Esophagus muscularis mucosa (tissue), 4 donors: Measurements from ENCODE around the gene PRPF6. TPM values are rescaled to one million over a fixed set of nuclear protein-coding genes. Genes with fewer than 3 reads are reported as not detected.

Experiments used
- DNase-seq: peaks from one replicate; pipeline ENCODE4 v3.0.0-alpha.2; 2017; ENCODE audit errors: extremely low spot score
- H3K27ac ChIP-seq, 4 donors: fragments of 200-600 bp; sonication (generic); replicated peaks in 1 of 4; 1 replicate in 3 of 4; 2 replicates in 1 of 4; pipeline ENCODE4 v1.5.1; 2016 to 2019; ENCODE audit warnings: mild to moderate bottlenecking in 1 of 4
- H3K27me3 ChIP-seq, 4 donors: fragments of 200-600 bp; sonication (generic); one replicate each; pipeline versions ENCODE4 v1.5.1 to v1.6.0; 2016 to 2019
- H3K36me3 ChIP-seq, 4 donors: fragments of 200-600 bp; sonication (generic); one replicate each; pipeline ENCODE4 v1.5.1; 2016 to 2019
- H3K4me1 ChIP-seq, 4 donors: fragments of 200-600 bp; sonication (generic); one replicate each; pipeline ENCODE4 v1.5.1; 2016 to 2019
- H3K4me3 ChIP-seq, 4 donors: fragments of 200-600 bp; sonication (generic); 1 replicate in 2 of 4; 2 replicates in 2 of 4; pipeline ENCODE4 v1.5.1; 2016 to 2019; ENCODE audit warnings: mild to moderate bottlenecking in 4 of 4, moderate library complexity in 1 of 4
- H3K9me3 ChIP-seq, 4 donors: fragments of 200-600 bp; sonication (generic); 1 replicate in 3 of 4; 2 replicates in 1 of 4; pipeline ENCODE4 v1.5.1; 2016 to 2019
- CTCF ChIP-seq, 3 experiments: fragments of 200-600 bp in 2 of 3; fragments of 450-650 bp in 1 of 3; sonication (generic) in 2 of 3; IDR thresholded peaks; one replicate each; pipeline ENCODE4 v1.5.1; 2017 to 2019; ENCODE audit warnings: antibody characterized with exemption in 3 of 3, mild to moderate bottlenecking in 2 of 3, moderate library complexity in 1 of 3
- EP300 ChIP-seq: sonication (generic); formaldehyde crosslinking; IDR thresholded peaks from one replicate; pipeline ENCODE4 v1.6.1; 2017; ENCODE audit warnings: antibody characterized with exemption
- POLR2A ChIP-seq: fragments of 450-650 bp; IDR thresholded peaks from one replicate; pipeline ENCODE4 v1.6.1; 2017; ENCODE audit warnings: antibody characterized with exemption, moderate library complexity, mild to moderate bottlenecking, low read depth
- POLR2AphosphoS5 ChIP-seq, 2 donors: sonication (generic); formaldehyde crosslinking; IDR thresholded peaks; one replicate each; pipeline ENCODE4 v1.6.1; 2017; ENCODE audit warnings: antibody characterized with exemption in 2 of 2
- WGBS: methylation state at CpG from one replicate; pipeline ENCODE4 v1.1.5; 2018; 5-methylcytosine and 5-hydroxymethylcytosine counted together
- intact Hi-C: fragments of 100-400 bp; cut with DNase I; formaldehyde crosslinking; loops from one replicate; pipeline ENCODE4 v1.15.1; 2023
- total RNA-seq, 4 donors: library from RNA; depleted of rRNA; stranded (reverse); fragments of >200 nt; gene quantifications; one replicate each; pipeline versions ENCODE4 v1.1.0 to v1.2.1, GENCODE V29; 2016

Gene PRPF6
- total RNA-seq, 4 donors from 2014 or later, result 46.1 to 64.9 (median 58.7) TPM

GRCh38 chr20:64001607-64002011 lies 20.7 kb downstream of the PRPF6 start:
- Histone ChIP-seq H3K27me3 (no peaks in the 10 kb centered on the region), H3K4me3 (no peak overlapping the region), H3K4me1 (peaks cover 4 to 21% (median 10%) of the 10 kb centered on the region in 4 donors), H3K36me3 (peaks cover 69 to 99% (median 98%) of the 10 kb centered on the region in 4 donors), H3K27ac (peak overlapping the region in 2 of 4 donors; percentile 16 to 42), H3K9me3 (no peaks in the 10 kb centered on the region)
- intact Hi-C loops, result no loop called here
- no peak for TF ChIP-seq CTCF (IDR thresholded peaks at IDR 0.05)
- no peak for TF ChIP-seq POLR2AphosphoS5 (IDR thresholded peaks at IDR 0.05)
- no peak for TF ChIP-seq EP300
- WGBS, result 43% methylated on average over 11 of the region's 11 CpGs
- DNase-seq, result no peak

GRCh38 chr20:64003960-64004725 lies 23.2 kb downstream of the PRPF6 start:
- no peak for DNase-seq
- H3K4me1 ChIP-seq, result peaks cover 4 to 26% (median 10%) of the 10 kb centered on the region in 4 donors
- H3K27me3 ChIP-seq, result no peaks in the 10 kb centered on the region
- peaks cover 45 to 98% (median 95%) of the 10 kb centered on the region in 4 donors for H3K36me3 ChIP-seq
- WGBS, result 77% methylated on average over 6 of the region's 7 CpGs
- H3K9me3 ChIP-seq, result no peaks in the 10 kb centered on the region
- no peak overlapping the region for H3K4me3 ChIP-seq
- TF ChIP-seq POLR2A, result no peak
- no peak for TF ChIP-seq EP300
- TF ChIP-seq POLR2AphosphoS5 (IDR thresholded peaks at IDR 0.05), result no peak
- TF ChIP-seq CTCF (IDR thresholded peaks at IDR 0.05), result no peak
- H3K27ac ChIP-seq, result no peak overlapping the region
- intact Hi-C loops, result no loop called here

- Histone ChIP-seq H3K9me3 (no peaks in the 10 kb centered on the region), H3K4me3 (no peak overlapping the region), H3K36me3 (peaks cover 40 to 98% (median 94%) of the 10 kb centered on the region in 4 donors), H3K4me1 (peaks cover 4 to 26% (median 10%) of the 10 kb centered on the region in 4 donors), H3K27ac (no peak overlapping the region), H3K27me3 (no peaks in the 10 kb centered on the region)
- TF ChIP-seq POLR2AphosphoS5 (IDR thresholded peaks at IDR 0.05), result no peak
- TF ChIP-seq CTCF (IDR thresholded peaks at IDR 0.05), result no peak
- TF ChIP-seq EP300, result no peak
- TF ChIP-seq POLR2A, result no peak
- 88% methylated on average over 6 of the region's 6 CpGs for WGBS
- DNase-seq, result no peak
- intact Hi-C loops, result no loop called here
These were observed 24.5 kb downstream of the PRPF6 start for GRCh38 chr20:64005394-64005793.

GRCh38 chr20:64006490-64006889 lies 25.6 kb downstream of the PRPF6 start:
- peaks cover 40 to 98% (median 94%) of the 10 kb centered on the region in 4 donors for H3K36me3 ChIP-seq
- WGBS, result 83% methylated on average over 5 of the region's 10 CpGs

More at GRCh38 chr20:64006490-64006889, 25.6 kb downstream of the PRPF6 start:
- no peak overlapping the region for H3K4me3 ChIP-seq
- intact Hi-C loops, result no loop called here
- DNase-seq, result no peak
- H3K4me1 ChIP-seq, result peaks cover 4 to 20% (median 8%) of the 10 kb centered on the region in 4 donors
- no peaks in the 10 kb centered on the region for H3K27me3 ChIP-seq
- no peak overlapping the region for H3K27ac ChIP-seq
- no peak for TF ChIP-seq POLR2A
- TF ChIP-seq POLR2AphosphoS5 (IDR thresholded peaks at IDR 0.05), result no peak
- no peak for TF ChIP-seq CTCF (IDR thresholded peaks at IDR 0.05)
- no peak for TF ChIP-seq EP300
- no peaks in the 10 kb centered on the region for H3K9me3 ChIP-seq
